ENCODE measurements around the gene PAGE2B.

GRCh38 chrX:55123900-55124299 is 49.1 kb downstream of the PAGE2B start:
- TF ChIP-seq CTCF (conservative IDR thresholded peaks at IDR 0.05; ENCODE audit: low read depth, low read length) (no peak), EZH2 (IDR thresholded peaks at IDR 0.05; ENCODE audit: borderline replicate concordance, low read depth, low read length, poor library complexity, severe bottlenecking) (no peak)
